ENCODE measurements around the gene TRAPPC11. TPM values are rescaled to one million over a fixed set of nuclear protein-coding genes. Genes with fewer than 3 reads are reported as not detected.

TRAPPC11 gene
- total RNA-seq, 3 donors from 2014 or later, result 39.0 to 86.8 (median 43.0) TPM

GRCh38 chr4:183691006-183691405 is 31.9 kb downstream of the TRAPPC11 start:
- no peaks in the 10 kb centered on the region for H3K4me1 ChIP-seq
- H3K36me3 ChIP-seq, result peaks cover 9% of the 10 kb centered on the region
- no peaks in the 10 kb centered on the region for H3K9me3 ChIP-seq
- intact Hi-C loops (cut with DNase I; ENCODE audit: low total_unique reads), result no loop called here
- DNase-seq (ENCODE audit: low spot score in 2 of 2), result no peak
- H3K4me3 ChIP-seq, result no peak overlapping the region
- no peaks in the 10 kb centered on the region for H3K27me3 ChIP-seq
- TF ChIP-seq CTCF (IDR thresholded peaks at IDR 0.05) (no peak), POLR2A (IDR thresholded peaks at IDR 0.05) (no peak), POLR2AphosphoS5 (IDR thresholded peaks at IDR 0.05) (no peak)
- no peak overlapping the region for H3K27ac ChIP-seq

DNA sequence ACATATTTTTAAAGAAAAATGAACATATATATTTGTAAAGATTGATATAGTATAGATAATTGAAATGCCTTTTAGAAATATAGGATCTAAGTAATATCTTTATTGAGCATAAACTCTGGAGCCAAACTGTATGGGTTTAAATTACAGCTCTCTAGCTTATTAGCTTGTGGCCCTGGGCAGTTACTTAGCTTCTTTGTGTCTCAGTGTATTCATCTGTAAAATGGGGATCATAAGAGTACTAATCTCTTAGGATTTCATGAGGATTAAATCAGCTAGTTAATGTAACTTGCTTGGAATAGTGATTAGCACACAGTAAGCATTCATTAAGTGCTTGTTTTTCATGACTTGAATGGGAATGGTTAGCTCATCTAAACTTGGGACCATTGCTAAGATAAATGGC is 32.8 kb downstream of the TRAPPC11 start:
- Histone ChIP-seq H3K36me3 (peaks cover 9% of the 10 kb centered on the region), H3K4me3 (no peak overlapping the region), H3K27ac (no peak overlapping the region), H3K4me1 (no peaks in the 10 kb centered on the region), H3K27me3 (no peaks in the 10 kb centered on the region), H3K9me3 (no peaks in the 10 kb centered on the region)
- intact Hi-C loops (cut with DNase I; ENCODE audit: low total_unique reads), result no loop called here
- no peak for DNase-seq (ENCODE audit: low spot score in 2 of 2)
- TF ChIP-seq CTCF (IDR thresholded peaks at IDR 0.05) (no peak), POLR2AphosphoS5 (IDR thresholded peaks at IDR 0.05) (no peak), POLR2A (IDR thresholded peaks at IDR 0.05) (no peak)

DNA sequence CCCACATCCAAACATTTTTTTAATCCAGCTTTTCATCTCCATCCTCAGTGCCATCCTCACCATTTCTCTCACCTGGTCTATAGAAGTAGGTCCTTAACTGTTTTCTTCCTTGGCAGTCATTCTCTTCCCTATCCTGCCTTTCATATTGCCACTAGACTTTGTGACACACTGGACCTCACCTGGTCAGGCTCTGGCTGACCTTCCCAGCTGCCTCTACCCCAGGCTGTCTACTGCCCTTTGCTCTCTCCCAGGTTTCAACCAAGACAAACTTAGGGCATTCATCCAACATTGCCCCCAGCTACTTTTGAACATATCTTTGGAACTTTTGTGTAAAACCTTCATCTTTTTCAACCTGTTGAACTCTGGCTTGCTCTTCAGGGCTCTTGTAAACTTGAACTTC is 39.8 kb downstream of the TRAPPC11 start:
- Histone ChIP-seq H3K36me3 (peaks cover 3% of the 10 kb centered on the region), H3K4me3 (no peak overlapping the region), H3K4me1 (no peaks in the 10 kb centered on the region), H3K27ac (no peak overlapping the region), H3K27me3 (no peaks in the 10 kb centered on the region), H3K9me3 (no peaks in the 10 kb centered on the region)
- DNase-seq (ENCODE audit: low spot score in 2 of 2), result no peak
- intact Hi-C loops (cut with DNase I; ENCODE audit: low total_unique reads), result no loop called here
- no peak for TF ChIP-seq CTCF (IDR thresholded peaks at IDR 0.05)
- no peak for TF ChIP-seq POLR2AphosphoS5 (IDR thresholded peaks at IDR 0.05)
- TF ChIP-seq POLR2A (IDR thresholded peaks at IDR 0.05), result no peak

DNA sequence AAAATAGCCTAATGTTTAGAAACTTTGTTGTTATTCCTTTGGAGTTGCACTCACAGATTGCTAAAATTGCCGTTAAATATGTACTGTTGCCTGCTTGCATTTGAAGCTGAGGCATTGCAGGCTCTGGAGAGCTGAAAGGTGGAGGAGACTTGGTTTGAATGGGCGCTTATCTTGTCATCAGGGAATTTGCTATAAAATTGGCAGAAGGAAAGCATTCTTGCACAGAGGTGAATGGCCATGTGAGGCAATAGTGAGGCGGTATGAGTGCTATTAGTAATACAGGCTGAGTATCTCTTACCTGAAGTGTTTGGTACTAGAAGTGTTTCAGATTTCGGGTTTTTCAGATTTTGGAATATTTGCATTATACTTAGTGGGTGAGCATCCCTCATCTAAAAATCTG is 41.3 kb downstream of the TRAPPC11 start:
- intact Hi-C loops (cut with DNase I; ENCODE audit: low total_unique reads), result loop anchor here (10.0 kb wide), 1 partner anchor 816 kb away; no protein-coding TSS in a partner anchor
- Histone ChIP-seq H3K9me3 (no peaks in the 10 kb centered on the region), H3K36me3 (no peaks in the 10 kb centered on the region), H3K27ac (no peak overlapping the region), H3K4me1 (no peaks in the 10 kb centered on the region), H3K4me3 (no peak overlapping the region), H3K27me3 (no peaks in the 10 kb centered on the region)
- peak in 1 of 3 donors; percentile 8 for TF ChIP-seq CTCF (IDR thresholded peaks at IDR 0.05)
- TF ChIP-seq POLR2A (IDR thresholded peaks at IDR 0.05), result no peak
- no peak for TF ChIP-seq POLR2AphosphoS5 (IDR thresholded peaks at IDR 0.05)
- peak in 1 of 2 donors; percentile 28 for DNase-seq (ENCODE audit: low spot score in 2 of 2)

- intact Hi-C loops (cut with DNase I; ENCODE audit: low total_unique reads), result loop anchor here (10.0 kb wide), 1 partner anchor 818 kb away; no protein-coding TSS in a partner anchor
These were observed 43.4 kb downstream of the TRAPPC11 start for GRCh38 chr4:183702492-183702891.

More at GRCh38 chr4:183702492-183702891, 43.4 kb downstream of the TRAPPC11 start:
- Histone ChIP-seq H3K27me3 (no peaks in the 10 kb centered on the region), H3K4me3 (no peak overlapping the region), H3K36me3 (no peaks in the 10 kb centered on the region), H3K4me1 (no peaks in the 10 kb centered on the region), H3K9me3 (no peaks in the 10 kb centered on the region), H3K27ac (no peak overlapping the region)
- no peak for DNase-seq (ENCODE audit: low spot score in 2 of 2)
- TF ChIP-seq POLR2AphosphoS5 (IDR thresholded peaks at IDR 0.05) (no peak), CTCF (IDR thresholded peaks at IDR 0.05) (no peak), POLR2A (IDR thresholded peaks at IDR 0.05) (no peak)

Data from breast epithelium (tissue), 4 donors.